HG03108 (cell line): ENCODE results near the gene SZT2.

Experiments
- ATAC-seq: cut with Tn5 transposase; IDR thresholded peaks from one replicate; pipeline ENCODE4 v1.9.1; 2021; ENCODE audit warnings: moderate library complexity; ENCODE audit not compliant: unreplicated experiment

The SZT2 gene

GRCh38 chr1:43421976-43422750, 32.5 kb downstream of the SZT2 start:
- no peak for ATAC-seq

DNA sequence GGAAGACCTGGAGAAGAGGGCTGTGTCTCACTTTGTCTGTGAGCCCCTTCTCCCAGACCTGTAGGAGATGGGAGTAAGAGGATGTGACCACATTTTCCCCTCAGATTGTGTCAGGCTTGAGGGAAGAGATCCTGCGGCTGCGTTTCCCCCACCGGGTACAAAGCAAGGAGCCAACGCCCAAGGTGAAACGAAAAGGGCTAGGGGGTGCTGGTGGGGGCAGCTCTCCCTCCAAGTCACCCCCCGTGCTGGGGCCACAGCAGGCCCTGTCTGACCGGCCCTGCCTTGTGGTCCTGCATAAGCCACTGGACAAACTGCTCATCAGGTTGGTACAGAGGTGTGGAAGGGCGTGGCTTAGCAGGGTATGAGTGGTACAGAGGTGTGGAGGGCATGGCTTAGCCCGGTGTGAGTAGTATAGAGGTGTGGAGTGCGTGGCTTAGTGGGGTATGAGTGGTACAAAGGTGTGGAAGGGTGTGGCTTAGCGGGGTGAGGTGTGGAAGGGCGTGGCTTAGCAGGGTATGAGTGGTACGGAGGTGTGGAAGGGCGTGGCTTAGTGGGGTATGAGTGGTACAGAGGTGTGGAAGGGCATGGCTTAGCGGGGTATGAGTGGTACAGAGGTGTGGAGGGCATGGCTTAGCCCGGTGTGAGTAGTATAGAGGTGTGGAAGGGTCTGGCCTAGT, 33.4 kb downstream of the SZT2 start:
- ATAC-seq: no peak

- no peak for ATAC-seq
These were observed 34.2 kb downstream of the SZT2 start for GRCh38 chr1:43423672-43424550.

DNA sequence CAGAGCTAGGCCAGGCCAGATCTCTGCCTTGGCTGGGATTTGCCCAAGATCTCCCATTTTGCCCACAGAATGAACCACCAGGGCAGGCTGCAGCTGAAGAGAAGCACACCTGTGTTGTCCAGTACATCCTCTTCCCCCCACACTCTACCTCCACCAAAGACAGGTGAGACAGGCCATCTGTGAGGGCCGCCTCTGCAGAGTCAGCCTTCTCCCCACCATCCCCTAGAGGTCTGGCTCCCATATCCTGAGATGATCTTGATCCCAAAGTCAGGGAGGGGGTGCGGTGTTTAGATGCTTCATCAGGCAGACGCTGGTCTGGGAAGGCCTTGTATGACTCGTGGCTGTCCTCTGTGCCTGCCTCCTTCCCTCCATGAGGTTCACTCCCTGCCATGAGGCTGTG, 35.3 kb downstream of the SZT2 start:
- no peak for ATAC-seq

- ATAC-seq: no peak
These were observed 36.5 kb downstream of the SZT2 start for GRCh38 chr1:43426221-43426620.

GRCh38 chr1:43427524-43427923, 37.8 kb downstream of the SZT2 start:
- ATAC-seq: no peak

DNA sequence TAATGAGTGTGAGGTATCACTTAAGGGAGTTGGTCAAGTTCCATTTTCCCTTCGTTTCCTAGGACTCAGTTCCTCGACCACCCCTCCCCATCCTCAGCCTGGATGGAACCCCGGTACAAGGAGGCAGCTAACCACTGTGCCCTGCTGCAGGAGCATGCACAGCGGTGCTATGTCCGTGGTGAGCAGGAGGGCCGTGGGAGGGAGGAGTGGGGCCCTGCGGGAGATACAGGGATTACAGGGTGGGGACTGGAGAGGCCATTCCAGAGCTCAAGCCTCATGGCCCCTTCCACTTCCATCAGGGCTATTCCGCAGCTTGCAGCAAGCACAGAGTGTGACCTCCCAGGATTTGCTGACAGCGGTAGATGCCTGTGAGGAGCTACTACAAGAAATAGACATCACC, 38.2 kb downstream of the SZT2 start:
- ATAC-seq: no peak

GRCh38 chr1:43430831-43431230, 41.1 kb downstream of the SZT2 start:
- ATAC-seq: no peak

DNA sequence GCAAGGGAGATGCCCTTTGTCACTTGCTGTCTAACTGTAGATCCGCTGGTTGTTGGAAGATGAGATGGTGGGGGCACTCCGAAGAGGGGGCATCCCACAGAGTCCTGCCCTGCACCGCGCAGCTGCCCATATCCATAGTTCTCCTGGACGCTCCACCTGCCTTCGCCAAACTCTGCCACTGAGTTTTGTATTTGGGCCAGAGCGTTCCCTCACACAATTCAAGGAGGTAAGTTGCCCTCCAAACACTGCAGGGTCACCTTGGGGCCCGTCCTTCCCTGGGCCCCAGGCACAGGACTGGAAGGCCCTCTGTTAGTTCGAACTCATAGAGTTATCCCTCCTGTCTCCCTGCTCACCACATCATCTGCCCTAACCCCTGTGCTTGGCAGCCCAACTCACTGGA, 42.0 kb downstream of the SZT2 start:
- no peak for ATAC-seq

GRCh38 chr1:43432171-43432860, 42.6 kb downstream of the SZT2 start:
- ATAC-seq: no peak

- no peak for ATAC-seq
These were observed 43.2 kb downstream of the SZT2 start for GRCh38 chr1:43432907-43433306.

- ATAC-seq: no peak
These were observed 44.6 kb downstream of the SZT2 start for GRCh38 chr1:43434256-43434655.

DNA sequence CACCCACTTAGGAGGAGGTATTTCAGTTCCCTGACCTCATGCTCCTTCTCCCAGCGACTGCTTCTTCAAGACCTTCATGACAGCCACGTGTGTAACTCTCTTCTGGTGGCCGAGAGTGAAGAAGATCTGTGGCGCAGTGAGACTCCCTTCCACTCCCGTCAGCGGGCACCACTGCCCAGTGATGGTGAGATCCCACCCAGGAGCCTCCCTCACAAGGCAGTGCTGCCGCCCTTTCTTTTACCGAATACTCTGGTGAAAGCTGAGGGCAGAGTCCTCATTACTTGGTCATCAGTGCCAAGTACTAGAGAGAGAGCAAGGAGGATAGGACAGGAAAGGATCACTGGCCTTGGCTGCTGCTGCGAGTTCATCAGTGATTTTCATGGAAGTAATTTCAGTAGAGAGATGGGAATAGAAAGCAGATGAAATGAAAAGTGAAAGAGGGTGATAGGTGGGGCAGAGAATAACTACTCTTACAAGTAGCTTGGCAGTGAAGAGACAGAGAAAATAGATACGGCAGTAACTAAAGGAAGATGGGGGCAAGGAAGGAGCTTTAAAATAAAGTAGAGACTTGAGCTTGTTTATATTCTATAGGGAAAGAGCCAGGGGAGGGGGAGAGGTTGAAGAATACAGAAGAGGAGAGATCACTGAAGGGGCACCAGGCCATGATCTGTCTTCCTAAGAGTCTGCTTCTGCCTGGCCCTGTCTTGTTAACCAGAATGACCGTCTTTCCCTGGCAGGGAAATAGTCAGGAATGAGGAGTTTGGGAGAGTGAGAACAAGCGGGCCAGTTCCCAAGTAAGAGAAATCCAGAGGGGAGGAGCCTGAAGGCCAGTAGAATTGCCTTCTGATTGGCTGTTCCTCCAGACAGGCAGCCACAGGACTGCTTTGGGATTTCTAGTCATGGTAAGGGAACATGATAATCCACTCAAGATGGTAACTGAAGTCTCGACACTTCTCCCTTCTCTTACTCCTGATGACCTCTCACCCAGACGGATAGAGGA, 45.7 kb downstream of the SZT2 start:
- no peak for ATAC-seq

- no peak for ATAC-seq
These were observed 46.7 kb downstream of the SZT2 start for GRCh38 chr1:43436371-43436770.

DNA sequence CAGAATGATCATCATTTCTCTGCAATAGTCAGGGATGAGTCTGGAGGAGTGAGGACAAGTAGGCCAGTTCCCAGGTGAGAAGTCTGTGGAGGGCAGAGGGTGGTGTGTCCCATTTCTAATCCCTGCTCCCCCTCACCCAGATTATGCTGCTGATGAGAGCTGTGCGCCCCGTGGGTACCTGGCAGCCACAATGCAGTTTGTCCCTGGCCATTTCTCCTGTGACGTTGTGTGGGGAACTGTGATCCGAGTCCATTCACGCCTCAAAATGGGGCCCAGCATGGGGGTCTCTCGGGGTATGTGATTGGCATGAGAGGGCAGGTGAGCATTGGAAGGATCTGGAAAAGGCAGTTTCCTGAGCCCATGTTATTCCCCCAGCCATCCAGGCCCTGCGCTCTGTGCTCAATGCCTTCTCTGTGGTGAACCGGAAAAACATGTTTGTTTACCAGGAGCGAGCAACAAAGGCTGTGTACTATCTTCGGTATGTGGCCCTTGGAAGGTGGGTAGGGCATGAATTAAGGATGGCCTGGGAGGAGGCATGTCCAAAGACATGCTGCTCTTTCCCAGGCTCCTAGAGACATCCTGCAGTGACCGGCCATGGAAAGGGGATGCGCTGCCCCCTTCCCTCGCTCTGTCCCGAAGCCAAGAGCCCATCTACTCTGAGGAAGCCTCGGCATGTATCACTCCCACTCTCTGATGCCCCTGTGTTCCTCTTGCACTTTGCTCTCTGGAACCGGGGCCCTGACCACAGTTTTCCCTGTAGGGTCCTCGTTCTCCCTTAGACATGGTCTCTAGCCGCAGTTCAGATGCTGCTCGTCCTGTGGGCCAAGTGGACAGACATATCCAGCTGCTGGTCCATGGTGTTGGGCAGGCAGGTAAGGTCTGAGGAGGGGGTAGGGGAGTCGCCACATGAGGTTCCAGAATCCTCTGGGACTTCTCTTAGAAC, 47.6 kb downstream of the SZT2 start:
- ATAC-seq: no peak

- no peak for ATAC-seq
These were observed 48.3 kb downstream of the SZT2 start for GRCh38 chr1:43438006-43438405.

- ATAC-seq: no peak
These were observed 48.9 kb downstream of the SZT2 start for GRCh38 chr1:43438576-43438952.

DNA sequence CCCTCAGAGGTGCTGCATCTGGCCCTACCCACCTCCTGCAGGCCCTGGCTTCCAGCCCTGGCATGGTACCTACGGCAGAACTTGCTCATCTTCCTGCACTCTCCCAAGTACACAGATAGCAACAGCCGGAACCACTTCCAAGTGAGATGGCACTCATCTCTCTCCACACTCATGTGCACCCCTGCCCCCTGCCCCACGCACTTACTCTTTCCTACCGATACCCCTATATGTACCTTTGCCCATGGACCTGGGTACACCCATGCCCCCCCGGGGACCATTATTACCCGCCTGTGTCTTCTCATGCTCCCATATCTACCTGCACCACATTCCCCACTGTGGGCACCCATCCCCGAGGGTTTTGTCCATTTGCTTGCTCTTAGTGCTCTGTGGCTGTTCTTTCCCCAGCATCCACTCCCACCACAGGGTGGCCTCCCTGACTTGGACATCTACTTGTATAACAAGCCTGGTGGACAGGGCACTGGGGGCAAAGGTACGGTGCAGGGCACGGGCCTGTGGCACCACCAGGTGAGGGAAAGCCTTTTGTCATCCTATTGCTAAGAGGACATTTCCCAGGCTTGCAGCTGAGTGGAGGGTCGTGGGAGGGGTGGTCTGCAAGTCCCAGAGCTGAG, 49.4 kb downstream of the SZT2 start:
- no peak for ATAC-seq
